Testis (tissue), 2 donors: Measurements from ENCODE around the gene NLGN4Y.

ENCODE experiments used
- CTCF ChIP-seq, 3 experiments: fragments of 450-650 bp in 2 of 3; fragments of 200-600 bp in 1 of 3; sonication (generic) in 1 of 3; IDR thresholded peaks; one replicate each; pipeline ENCODE4 v1.5.1; 2016 to 2019; ENCODE audit warnings: antibody characterized with exemption in 3 of 3, mild to moderate bottlenecking in 2 of 3, moderate library complexity in 1 of 3
- POLR2A ChIP-seq: fragments of 450-650 bp; IDR thresholded peaks from one replicate; pipeline ENCODE4 v1.6.1; 2017; ENCODE audit warnings: antibody characterized with exemption, mild to moderate bottlenecking, moderate library complexity

GRCh38 chrY:14694543-14694942, 170.2 kb downstream of the NLGN4Y start:
- TF ChIP-seq CTCF (IDR thresholded peaks at IDR 0.05) (no peak), POLR2A (no peak)
